G401 (cell line): ENCODE results near the gene AP3M1. TPM values are rescaled to one million over a fixed set of nuclear protein-coding genes. Genes with fewer than 3 reads are reported as not detected.
"Not testable (repeated sequence)": the region's sequence is repeated elsewhere in the genome, so short reads cannot be mapped to it uniquely, and the experiment has no call there.

Source experiments
- DNase-seq: peaks from one replicate; pipeline ENCODE4 v3.0.0-alpha.2; 2015; ENCODE audit warnings: low spot score
- in situ Hi-C: cut with HindIII; loops from 2 replicates; pipeline ENCODE4 v1.10.0; 2016; ENCODE audit warnings: low sequenced_read_pairs, mixed read lengths
- total RNA-seq: library from RNA; depleted of rRNA; stranded (reverse); fragments of >200 nt; shearing (Covaris generic); gene quantifications from 2 replicates; pipeline ENCODE4 v1.2.3, GENCODE V29; 2014

Gene AP3M1
- total RNA-seq, 1 experiment from 2014 or later = 10.9 TPM

- no peak for DNase-seq
- in situ Hi-C loops = no loop called here
These were observed 14.3 kb upstream of the AP3M1 start for GRCh38 chr10:74164716-74165529.

- in situ Hi-C loops = no loop called here
- DNase-seq = no peak
These were observed 12.9 kb upstream of the AP3M1 start for GRCh38 chr10:74163319-74164068.

GRCh38 chr10:74160013-74160412, 9.4 kb upstream of the AP3M1 start:
- DNase-seq = no peak
- in situ Hi-C loops = no loop called here

GRCh38 chr10:74156919-74157289, 6.3 kb upstream of the AP3M1 start:
- in situ Hi-C loops = no loop called here
- DNase-seq = no peak

GRCh38 chr10:74153676-74154075, 3.0 kb upstream of the AP3M1 start:
- in situ Hi-C loops = no loop called here
- DNase-seq = no peak

- in situ Hi-C loops = no loop called here
- DNase-seq = no peak
These were observed 2.5 kb upstream of the AP3M1 start for GRCh38 chr10:74153123-74153522.

- in situ Hi-C loops = no loop called here
- peak; percentile 10 for DNase-seq
These were observed 1.5 kb upstream of the AP3M1 start for GRCh38 chr10:74151879-74152722.

- DNase-seq = peak; percentile 100
- in situ Hi-C loops = no loop called here
These were observed 606 bp upstream of the AP3M1 start, which contains the start of gene ADK for GRCh38 chr10:74150990-74151878. ADK (plus strand) TSS chr10:74151221; CDS start chr10:74151279, 58 bp downstream.

GRCh38 chr10:74146980-74147379, 3.6 kb downstream of the AP3M1 start:
- DNase-seq, in situ Hi-C loops: not testable (repeated sequence)

- in situ Hi-C loops = no loop called here
- DNase-seq = no peak
These were observed 5.5 kb downstream of the AP3M1 start for GRCh38 chr10:74145133-74145532.

- DNase-seq = no peak
- in situ Hi-C loops = no loop called here
These were observed 10.1 kb downstream of the AP3M1 start for GRCh38 chr10:74140553-74140952.

GRCh38 chr10:74139981-74140380, 10.6 kb downstream of the AP3M1 start:
- in situ Hi-C loops = no loop called here
- no peak for DNase-seq

- in situ Hi-C loops, DNase-seq: not testable (repeated sequence)
These were observed 12.0 kb downstream of the AP3M1 start for GRCh38 chr10:74138596-74138995.

GRCh38 chr10:74137992-74138391, 12.6 kb downstream of the AP3M1 start:
- in situ Hi-C loops = no loop called here
- no peak for DNase-seq

- DNase-seq = no peak
- in situ Hi-C loops = no loop called here
These were observed 15.2 kb downstream of the AP3M1 start for GRCh38 chr10:74135452-74135851.

GRCh38 chr10:74133923-74134820, 16.5 kb downstream of the AP3M1 start:
- in situ Hi-C loops = no loop called here
- DNase-seq = no peak

GRCh38 chr10:74123081-74123480, 27.5 kb downstream of the AP3M1 start:
- no peak for DNase-seq
- in situ Hi-C loops = no loop called here

- no peak for DNase-seq
- in situ Hi-C loops = no loop called here
These were observed 28.6 kb downstream of the AP3M1 start for GRCh38 chr10:74122060-74122459.
